NT2/D1 (cell line): ENCODE measurements around the gene MAP4K2.

ENCODE experiments used
- SUZ12 ChIP-seq: IDR thresholded peaks from 2 replicates; pipeline ENCODE4 v1.6.1; 2011; ENCODE audit not compliant: insufficient read length, insufficient read depth; ENCODE audit errors: extremely low read depth
- YY1 ChIP-seq: IDR thresholded peaks from 2 replicates; pipeline ENCODE4 v1.6.1; 2011; ENCODE audit not compliant: insufficient read length, insufficient read depth
- ZNF274 ChIP-seq: IDR thresholded peaks from 2 replicates; pipeline ENCODE4 v1.6.1; 2011; ENCODE audit warnings: mild to moderate bottlenecking, low read depth, low read length

GRCh38 chr11:64814712-64815187, 11.7 kb upstream of the MAP4K2 start:
- no peak for TF ChIP-seq ZNF274
- no peak for TF ChIP-seq SUZ12
- TF ChIP-seq YY1 = no peak
